ENCODE measurements around the gene MED27.

DNA sequence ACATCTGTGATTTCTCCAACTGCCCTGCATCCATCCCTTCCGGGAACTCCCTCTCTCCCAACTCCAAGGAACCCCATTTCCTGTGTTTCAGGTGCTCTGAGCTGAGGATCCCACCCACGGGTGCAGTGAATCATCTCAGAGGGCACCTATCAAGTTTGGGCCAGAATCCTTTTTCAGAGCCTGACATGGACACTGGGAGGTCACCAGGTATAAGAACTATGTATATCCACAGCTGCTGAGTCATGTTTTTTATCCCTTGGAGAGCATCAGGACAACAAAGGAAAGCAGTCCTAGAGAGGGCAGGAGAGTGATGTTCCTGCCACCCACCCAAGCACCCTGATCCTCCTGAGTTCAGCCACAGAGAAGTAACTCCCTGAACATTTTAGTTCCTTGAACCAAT is 3.8 kb downstream of the MED27 start:
- TF ChIP-seq MAX (IDR thresholded peaks at IDR 0.05; ENCODE audit: low read depth, low read length) (no peak), POLR2A (IDR thresholded peaks at IDR 0.05; ENCODE audit: extremely low read depth, insufficient read length) (no peak), CTCF (IDR thresholded peaks at IDR 0.05; ENCODE audit: low read depth, low read length) (no peak), MYC (IDR thresholded peaks at IDR 0.05; ENCODE audit: low read depth, low read length) (no peak)
